ENCODE data around the gene MOK. TPM values are rescaled to one million over a fixed set of nuclear protein-coding genes. Genes with fewer than 3 reads are reported as not detected.

MOK gene
- total and polyA plus RNA-seq, 2 of the 4 experiments (the other 2 are of a cell fraction): 16.8 to 48.5 TPM

GRCh38 chr14:102330806-102331205 lies 25.8 kb upstream of the MOK start:
- Histone ChIP-seq H3K23ac (ENCODE audit: low read depth, low read length) (no peak overlapping the region), H3K14ac (replicated peaks; ENCODE audit: low read depth, low read length) (no peak overlapping the region), H3K4me3 (ENCODE audit: insufficient read depth, low read depth, low read length) (no peak overlapping the region), H3K36me3 (ENCODE audit: control insufficient read depth, insufficient read depth, low read length) (peaks cover 17% of the 10 kb centered on the region; the same call in 1 of the 2 replicates), H3K18ac (ENCODE audit: low read depth, low read length) (no peak overlapping the region), H2BK5ac (ENCODE audit: low read depth, low read length, poor library complexity, severe bottlenecking) (no peak overlapping the region), H3K4ac (ENCODE audit: low read depth, low read length) (no peak overlapping the region), H3K9me1 (ENCODE audit: insufficient read depth, low read length) (no peaks in the 10 kb centered on the region), H2AK9ac (replicated peaks; ENCODE audit: low read depth, low read length, poor library complexity) (no peak overlapping the region), H2AFZ (replicated peaks; ENCODE audit: low read length, poor library complexity) (no peak overlapping the region), H2AK5ac (ENCODE audit: low read depth, low read length) (no peak overlapping the region), H3K9me3 (ENCODE audit: control insufficient read depth, insufficient read depth, low read length) (no peaks in the 10 kb centered on the region), H3K9ac (ENCODE audit: low read depth, low read length) (no peak overlapping the region), H3K4me2 (ENCODE audit: low read depth, low read length) (no peak overlapping the region), H3K56ac (ENCODE audit: extremely low read depth, insufficient read depth, low read length) (no peak overlapping the region), H3K27ac (ENCODE audit: insufficient read depth, low read length) (no peak overlapping the region), H2BK15ac (ENCODE audit: low read depth, low read length) (no peak overlapping the region), H4K91ac (ENCODE audit: insufficient read depth, low read depth, low read length) (no peak overlapping the region), H4K20me1 (ENCODE audit: insufficient read depth, low read length) (no peaks in the 10 kb centered on the region), H3K4me1 (ENCODE audit: control insufficient read depth, insufficient read depth, low read length) (no peaks in the 10 kb centered on the region), H4K8ac (ENCODE audit: low read depth in 2 of 2, low read length in 2 of 2) (no peak overlapping the region), H4K5ac (ENCODE audit: low read depth, low read length) (no peak overlapping the region), H2BK20ac (ENCODE audit: low read depth, low read length) (no peak overlapping the region), H3K79me1 (ENCODE audit: low read depth in 1 of 2, low read length in 2 of 2) (peaks cover 4 to 6% of the 10 kb centered on the region in 2 experiments; a peak in 3 of 4 replicates), H2BK120ac (ENCODE audit: low read depth, low read length) (no peak overlapping the region), H3K27me3 (ENCODE audit: control insufficient read depth, insufficient read depth, low read length) (no peaks in the 10 kb centered on the region)
- TF ChIP-seq CTCF (conservative IDR thresholded peaks at IDR 0.05; ENCODE audit: low read depth, low read length): no peak
- TF ChIP-seq RCOR1 (IDR thresholded peaks at IDR 0.05; ENCODE audit: insufficient replicate concordance, low read length): no peak
- TF ChIP-seq FOS (IDR thresholded peaks at IDR 0.05; ENCODE audit: low read depth, low read length): no peak
- TF ChIP-seq SMC3 (IDR thresholded peaks at IDR 0.05; ENCODE audit: low read depth, low read length): no peak
- no peak for TF ChIP-seq RAD21 (IDR thresholded peaks at IDR 0.05; ENCODE audit: low read length)
- TF ChIP-seq POLR2A (IDR thresholded peaks at IDR 0.05; ENCODE audit: low read depth, low read length): no peak
- TF ChIP-seq MXI1 (IDR thresholded peaks at IDR 0.05; ENCODE audit: borderline replicate concordance, low read depth, low read length): no peak
- no peak for TF ChIP-seq BHLHE40 (IDR thresholded peaks at IDR 0.05; ENCODE audit: low read depth, low read length)
- TF ChIP-seq ELK1 (IDR thresholded peaks at IDR 0.05; ENCODE audit: borderline replicate concordance, low read depth, low read length): no peak
- no peak for TF ChIP-seq USF2 (IDR thresholded peaks at IDR 0.05; ENCODE audit: low read depth, low read length)
- no peak for TF ChIP-seq CHD1 (IDR thresholded peaks at IDR 0.05; ENCODE audit: low read depth, low read length)
- TF ChIP-seq CEBPB (IDR thresholded peaks at IDR 0.05; ENCODE audit: low read depth, low read length): no peak
- no peak for TF ChIP-seq NFE2L2 (IDR thresholded peaks at IDR 0.05; ENCODE audit: low read depth, low read length)
- TF ChIP-seq RFX5 (IDR thresholded peaks at IDR 0.05; ENCODE audit: low read depth, low read length): no peak
- no peak for TF ChIP-seq MAFK (IDR thresholded peaks at IDR 0.05; ENCODE audit: low read depth, low read length)
- no peak for TF ChIP-seq MAZ (IDR thresholded peaks at IDR 0.05; ENCODE audit: borderline replicate concordance, low read depth, low read length)
- ATAC-seq (ENCODE audit: low read depth) (no peak), DNase-seq (no peak)
- intact Hi-C loops (cut with micrococcal nuclease) (no loop called here), dilution Hi-C loops (cut with HindIII; ENCODE audit: low sequenced_read_pairs, unreplicated experiment) (no loop called here), in situ Hi-C loops (cut with MboI; ENCODE audit: low sequenced_read_pairs) (no loop called here)
- CTCF ChIA-PET: no interaction called here
- POLR2A ChIA-PET (ENCODE audit: unreplicated experiment): no interaction called here
- no TSS peak for BruUV-seq (replicated peaks)
- no CpG with 5 or more reads among the region's 8 CpGs for WGBS, 2 experiments (ENCODE audit: extremely low coverage in 2 of 2, insufficient read length in 1 of 2)
